WTC11 (cell line): ENCODE results near the gene IL20RA. TPM values are rescaled to one million over a fixed set of nuclear protein-coding genes. Genes with fewer than 3 reads are reported as not detected.

Source experiments
- ATAC-seq: fragments of 200-7000 bp; cut with Tn5 transposase; 2 replicates; pipeline ENCODE4 v1.10.0; 2021; ENCODE audit warnings: mild to moderate bottlenecking, moderate library complexity
- CTCF ChIA-PET: fragments of 300-600 bp; sonication (Branson Sonifier 250); formaldehyde crosslinking; loops from one replicate; lab custom pipeline; 2021; ENCODE audit warnings: antibody characterized with exemption; lab: Charles Lee
- POLR2A ChIA-PET: fragments of 350-600 bp; sonication (Branson Sonifier 250); formaldehyde crosslinking; loops from one replicate; lab custom pipeline; 2021; ENCODE audit warnings: antibody characterized with exemption; lab: Charles Lee
- DNase-seq: peaks from one replicate; pipeline ENCODE4 v3.0.0; 2021; ENCODE audit warnings: low spot score
- H3K27ac Mint-ChIP-seq: 2 replicates; pipeline ENCODE4 v1.8.0; 2021; ENCODE audit warnings: mixed read lengths
- H3K27me3 Mint-ChIP-seq: 2 replicates; pipeline ENCODE4 v1.8.0; 2021; ENCODE audit warnings: low read depth, mild to moderate bottlenecking, moderate library complexity, mixed read lengths
- H3K36me3 Mint-ChIP-seq: 2 replicates; pipeline ENCODE4 v1.8.0; 2021; ENCODE audit warnings: mixed read lengths
- H3K4me1 Mint-ChIP-seq: 2 replicates; pipeline ENCODE4 v1.8.0; 2022; ENCODE audit warnings: mixed read lengths
- H3K4me3 Mint-ChIP-seq: 2 replicates; pipeline ENCODE4 v1.8.0; 2021; ENCODE audit warnings: mild to moderate bottlenecking, moderate library complexity, mixed read lengths
- H3K9me3 Mint-ChIP-seq: 2 replicates; pipeline ENCODE4 v1.8.0; 2021; ENCODE audit warnings: mixed read lengths
- ATF2 ChIP-seq: sonication (generic); formaldehyde crosslinking; IDR thresholded peaks from 2 replicates; pipeline ENCODE4 v1.8.1; 2022; ENCODE audit warnings: low read depth, missing genetic modification reagents, borderline replicate concordance
- ATF3 ChIP-seq: sonication (generic); formaldehyde crosslinking; conservative IDR thresholded peaks from 2 replicates; pipeline ENCODE4 v1.8.1; 2022; ENCODE audit warnings: mild to moderate bottlenecking, missing genetic modification reagents
- CBFB ChIP-seq: sonication (generic); formaldehyde crosslinking; IDR thresholded peaks from 2 replicates; pipeline ENCODE4 v1.8.1; 2022; ENCODE audit warnings: mild to moderate bottlenecking, low read depth, missing genetic modification reagents
- E2F5 ChIP-seq: sonication (generic); formaldehyde crosslinking; IDR thresholded peaks from 2 replicates; pipeline ENCODE4 v1.8.1; 2022; ENCODE audit warnings: mild to moderate bottlenecking, moderate library complexity, missing genetic modification reagents
- ERG ChIP-seq: fragments of 250-450 bp; sonication (Bioruptor Pico); IDR thresholded peaks from 2 replicates; pipeline ENCODE4 v1.8.0; 2021; ENCODE audit warnings: mild to moderate bottlenecking
- ESRRA ChIP-seq: sonication (generic); formaldehyde crosslinking; IDR thresholded peaks from 2 replicates; pipeline ENCODE4 v1.8.1; 2022; ENCODE audit warnings: mild to moderate bottlenecking, missing genetic modification reagents, borderline replicate concordance
- FOXJ3 ChIP-seq: sonication (generic); formaldehyde crosslinking; IDR thresholded peaks from 2 replicates; pipeline ENCODE4 v1.9.0; 2021; ENCODE audit warnings: missing genetic modification reagents, mild to moderate bottlenecking, borderline replicate concordance
- FOXP1 ChIP-seq: sonication (generic); formaldehyde crosslinking; IDR thresholded peaks from 2 replicates; pipeline ENCODE4 v1.8.0; 2022; ENCODE audit warnings: missing genetic modification reagents, mild to moderate bottlenecking, moderate library complexity, borderline replicate concordance
- GABPB1 ChIP-seq: sonication (generic); formaldehyde crosslinking; IDR thresholded peaks from 2 replicates; pipeline ENCODE4 v1.8.1; 2023; ENCODE audit warnings: mild to moderate bottlenecking, missing genetic modification reagents
- HMGA2 ChIP-seq: fragments of 250-450 bp; sonication (Bioruptor Pico); IDR thresholded peaks from 2 replicates; pipeline ENCODE4 v1.4.0; 2021; ENCODE audit warnings: mild to moderate bottlenecking, moderate library complexity
- NR3C1 ChIP-seq: sonication (generic); formaldehyde crosslinking; conservative IDR thresholded peaks from 2 replicates; pipeline ENCODE4 v1.8.1; 2023; ENCODE audit warnings: low read depth, mild to moderate bottlenecking, missing genetic modification reagents
- PRRX2 ChIP-seq: fragments of 250-450 bp; sonication (Bioruptor Pico); IDR thresholded peaks from 2 replicates; pipeline ENCODE4 v1.8.0; 2021; ENCODE audit warnings: mild to moderate bottlenecking
- RELA ChIP-seq: sonication (generic); formaldehyde crosslinking; IDR thresholded peaks from 2 replicates; pipeline ENCODE4 v1.8.1; 2022; ENCODE audit warnings: missing genetic modification reagents, mild to moderate bottlenecking, borderline replicate concordance
- RORB ChIP-seq: fragments of 250-450 bp; sonication (Bioruptor Pico); IDR thresholded peaks from 2 replicates; pipeline ENCODE4 v1.9.0; 2021; ENCODE audit warnings: mild to moderate bottlenecking
- STAT6 ChIP-seq: sonication (generic); formaldehyde crosslinking; conservative IDR thresholded peaks from 2 replicates; pipeline ENCODE4 v1.8.1; 2023; ENCODE audit warnings: mild to moderate bottlenecking, low read depth, missing genetic modification reagents, moderate library complexity
- TEAD4 ChIP-seq: sonication (generic); formaldehyde crosslinking; IDR thresholded peaks from 2 replicates; pipeline ENCODE4 v1.8.0; 2022; ENCODE audit warnings: mild to moderate bottlenecking, missing genetic modification reagents
- TP53 ChIP-seq: sonication (generic); formaldehyde crosslinking; IDR thresholded peaks from 2 replicates; pipeline ENCODE4 v1.8.1; 2023; ENCODE audit warnings: mild to moderate bottlenecking, missing genetic modification reagents
- ZBTB21 ChIP-seq: sonication (generic); formaldehyde crosslinking; IDR thresholded peaks from 2 replicates; pipeline ENCODE4 v1.8.1; 2023; ENCODE audit warnings: mild to moderate bottlenecking, missing genetic modification reagents, borderline replicate concordance
- total RNA-seq: library from RNA; stranded (reverse); gene quantifications from 3 replicates; pipeline ENCODE4 v1.2.3, GENCODE V29; 2021
- TF ChIP-seq, protein P1 (sequence below): sonication (generic); formaldehyde crosslinking; IDR thresholded peaks from 2 replicates; pipeline ENCODE4 v1.8.1; 2022; ENCODE audit warnings: missing genetic modification reagents, borderline replicate concordance
- TF ChIP-seq, protein P2 (sequence below): fragments of 250-450 bp; sonication (Bioruptor Pico); IDR thresholded peaks from 2 replicates; pipeline ENCODE4 v1.9.0; 2021; ENCODE audit warnings: mild to moderate bottlenecking

Gene IL20RA
- total RNA-seq, 1 experiment from 2014 or later, result 1.3 TPM

- H3K9me3 Mint-ChIP-seq, result 0 out of 2 replicates have a peak, but pooled peaks cover 2% of the 10 kb centered on the region
- H3K4me1 Mint-ChIP-seq, result peaks cover 41% of the 10 kb centered on the region
- H3K4me3 Mint-ChIP-seq, result peak overlapping the region; percentile 58
- TF ChIP-seq FOXJ3 (CRISPR knock-in tag) (no peak), ZBTB21 (CRISPR knock-in tag) (0 out of 2 replicates have a peak, but pooled peaks have one; percentile 70), FOXP1 (CRISPR knock-in tag) (no peak), PRRX2 (no peak), ERG (CRISPR knock-in tag) (no peak), TP53 (CRISPR knock-in tag) (no peak)
- no peaks in the 10 kb centered on the region for H3K36me3 Mint-ChIP-seq
- peaks cover 6% of the 10 kb centered on the region for H3K27me3 Mint-ChIP-seq
- H3K27ac Mint-ChIP-seq, result peak overlapping the region; percentile 43
- ATAC-seq, result no peak; the same call in 1 of the 2 replicates
- ChIA-PET CTCF (interaction anchor here (0.8 kb wide), 1 partner anchor 42 kb away, joined by 3 read pairs; no protein-coding TSS in a partner anchor), POLR2A (no interaction called here)
- no peak for DNase-seq
These were observed 42.8 kb downstream of the IL20RA start for GRCh38 chr6:137001977-137002302.

DNA sequence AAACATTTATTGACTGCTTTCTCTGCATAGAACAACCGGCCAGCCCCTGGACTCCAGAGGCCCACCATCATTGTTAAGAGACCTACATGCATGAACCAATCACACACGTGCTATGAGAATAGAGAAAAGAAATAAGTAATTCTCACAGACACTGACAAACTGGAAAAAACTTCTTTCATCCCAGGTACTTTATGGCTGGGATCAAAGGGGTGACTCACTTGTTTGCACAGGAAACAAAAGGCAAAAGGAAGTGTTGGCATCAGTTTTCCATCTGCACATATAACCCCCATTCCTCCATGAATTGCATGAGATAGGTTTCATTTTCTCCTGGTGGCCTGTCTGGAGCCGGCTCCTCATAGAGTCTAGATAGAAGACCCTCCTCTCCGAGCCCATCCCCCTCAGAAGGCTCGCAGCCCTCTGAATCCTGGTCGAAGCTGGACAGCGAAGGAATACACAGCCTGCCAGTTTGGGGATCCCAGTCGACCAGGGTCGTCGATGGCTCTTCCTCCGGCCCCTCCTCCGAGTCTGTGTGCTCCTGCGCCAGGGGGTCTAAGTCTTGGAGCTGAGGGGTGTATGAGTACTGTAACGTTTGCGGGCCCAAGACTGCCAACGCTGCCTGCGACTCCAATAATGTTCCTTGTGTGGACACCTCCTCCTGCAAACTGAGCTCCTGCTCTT, 43.3 kb downstream of the IL20RA start:
- H3K4me3 Mint-ChIP-seq, result peak overlapping the region; percentile 58
- H3K9me3 Mint-ChIP-seq, result 0 out of 2 replicates have a peak, but pooled peaks cover 3% of the 10 kb centered on the region
- DNase-seq, result peak; percentile 26
- H3K27me3 Mint-ChIP-seq, result peaks cover 6% of the 10 kb centered on the region
- ChIA-PET CTCF (interaction anchor here (0.8 kb wide), 1 partner anchor 41 kb away, joined by 3 read pairs; no protein-coding TSS in a partner anchor), POLR2A (no interaction called here)
- no peaks in the 10 kb centered on the region for H3K36me3 Mint-ChIP-seq
- peak overlapping the region; percentile 43 for H3K27ac Mint-ChIP-seq
- H3K4me1 Mint-ChIP-seq, result peaks cover 41% of the 10 kb centered on the region
- TF ChIP-seq GABPB1 (peak; percentile 71), NR3C1 (CRISPR knock-in tag) (no peak)
- TF ChIP-seq, all 79 proteins: peak for 1
- peak; percentile 90 for ATAC-seq

GRCh38 chr6:137000825-137001224, 43.9 kb downstream of the IL20RA start:
- H3K9me3 Mint-ChIP-seq, result 0 out of 2 replicates have a peak, but pooled peaks cover 3% of the 10 kb centered on the region
- peaks cover 6% of the 10 kb centered on the region for H3K27me3 Mint-ChIP-seq
- H3K36me3 Mint-ChIP-seq, result no peaks in the 10 kb centered on the region
- ATAC-seq (no peak), DNase-seq (no peak)
- peak overlapping the region; percentile 58 for H3K4me3 Mint-ChIP-seq
- H3K27ac Mint-ChIP-seq, result no peak overlapping the region
- H3K4me1 Mint-ChIP-seq, result peaks cover 44% of the 10 kb centered on the region
- CTCF ChIA-PET, result no interaction called here
- POLR2A ChIA-PET, result no interaction called here
- no peak for TF ChIP-seq ESRRA (CRISPR knock-in tag)
- TF ChIP-seq, protein P1, sequence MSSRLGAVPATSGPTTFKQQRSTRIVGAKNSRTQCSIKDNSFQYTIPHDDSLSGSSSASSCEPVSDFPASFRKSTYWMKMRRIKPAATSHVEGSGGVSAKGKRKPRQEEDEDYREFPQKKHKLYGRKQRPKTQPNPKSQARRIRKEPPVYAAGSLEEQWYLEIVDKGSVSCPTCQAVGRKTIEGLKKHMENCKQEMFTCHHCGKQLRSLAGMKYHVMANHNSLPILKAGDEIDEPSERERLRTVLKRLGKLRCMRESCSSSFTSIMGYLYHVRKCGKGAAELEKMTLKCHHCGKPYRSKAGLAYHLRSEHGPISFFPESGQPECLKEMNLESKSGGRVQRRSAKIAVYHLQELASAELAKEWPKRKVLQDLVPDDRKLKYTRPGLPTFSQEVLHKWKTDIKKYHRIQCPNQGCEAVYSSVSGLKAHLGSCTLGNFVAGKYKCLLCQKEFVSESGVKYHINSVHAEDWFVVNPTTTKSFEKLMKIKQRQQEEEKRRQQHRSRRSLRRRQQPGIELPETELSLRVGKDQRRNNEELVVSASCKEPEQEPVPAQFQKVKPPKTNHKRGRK (CRISPR knock-in tag), result no peak
- TF ChIP-seq, protein P2, sequence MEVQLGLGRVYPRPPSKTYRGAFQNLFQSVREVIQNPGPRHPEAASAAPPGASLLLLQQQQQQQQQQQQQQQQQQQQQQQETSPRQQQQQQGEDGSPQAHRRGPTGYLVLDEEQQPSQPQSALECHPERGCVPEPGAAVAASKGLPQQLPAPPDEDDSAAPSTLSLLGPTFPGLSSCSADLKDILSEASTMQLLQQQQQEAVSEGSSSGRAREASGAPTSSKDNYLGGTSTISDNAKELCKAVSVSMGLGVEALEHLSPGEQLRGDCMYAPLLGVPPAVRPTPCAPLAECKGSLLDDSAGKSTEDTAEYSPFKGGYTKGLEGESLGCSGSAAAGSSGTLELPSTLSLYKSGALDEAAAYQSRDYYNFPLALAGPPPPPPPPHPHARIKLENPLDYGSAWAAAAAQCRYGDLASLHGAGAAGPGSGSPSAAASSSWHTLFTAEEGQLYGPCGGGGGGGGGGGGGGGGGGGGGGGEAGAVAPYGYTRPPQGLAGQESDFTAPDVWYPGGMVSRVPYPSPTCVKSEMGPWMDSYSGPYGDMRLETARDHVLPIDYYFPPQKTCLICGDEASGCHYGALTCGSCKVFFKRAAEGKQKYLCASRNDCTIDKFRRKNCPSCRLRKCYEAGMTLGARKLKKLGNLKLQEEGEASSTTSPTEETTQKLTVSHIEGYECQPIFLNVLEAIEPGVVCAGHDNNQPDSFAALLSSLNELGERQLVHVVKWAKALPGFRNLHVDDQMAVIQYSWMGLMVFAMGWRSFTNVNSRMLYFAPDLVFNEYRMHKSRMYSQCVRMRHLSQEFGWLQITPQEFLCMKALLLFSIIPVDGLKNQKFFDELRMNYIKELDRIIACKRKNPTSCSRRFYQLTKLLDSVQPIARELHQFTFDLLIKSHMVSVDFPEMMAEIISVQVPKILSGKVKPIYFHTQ (CRISPR knock-in tag), result no peak
- no peak for TF ChIP-seq E2F5 (CRISPR knock-in tag)
- TF ChIP-seq STAT6 (CRISPR knock-in tag), result no peak
- no peak for TF ChIP-seq CBFB (CRISPR knock-in tag)
- no peak for TF ChIP-seq ATF3
- no peak for TF ChIP-seq ATF2 (CRISPR knock-in tag)
- no peak for TF ChIP-seq HMGA2 (CRISPR knock-in tag)
- no peak for TF ChIP-seq TP53 (CRISPR knock-in tag)
- TF ChIP-seq RELA (CRISPR knock-in tag), result no peak
- no peak for TF ChIP-seq TEAD4 (CRISPR knock-in tag)
- no peak for TF ChIP-seq RORB (CRISPR knock-in tag)
- no peak for TF ChIP-seq ZBTB21 (CRISPR knock-in tag)
